Measurements from ENCODE around the gene LRFN2.

GRCh38 chr6:40520678-40521077 is 66.5 kb downstream of the LRFN2 start:
- TF ChIP-seq POLR2AphosphoS5 (IDR thresholded peaks at IDR 0.05; ENCODE audit: low read depth, low read length) (no peak), CTCF (IDR thresholded peaks at IDR 0.05) (no peak), YY1 (IDR thresholded peaks at IDR 0.05; ENCODE audit: low read depth) (no peak), REST (IDR thresholded peaks at IDR 0.05; ENCODE audit: low read depth, low read length) (no peak), MXI1 (IDR thresholded peaks at IDR 0.05; ENCODE audit: low read depth, low read length) (no peak), TAF1 (IDR thresholded peaks at IDR 0.05; ENCODE audit: borderline replicate concordance, low read depth, low read length) (no peak), USF1 (IDR thresholded peaks at IDR 0.05; ENCODE audit: borderline replicate concordance, low read depth) (no peak), SIN3A (IDR thresholded peaks at IDR 0.05; ENCODE audit: borderline replicate concordance, low read depth, low read length) (no peak), EP300 (IDR thresholded peaks at IDR 0.05; ENCODE audit: borderline replicate concordance in 1 of 2, low read depth in 1 of 2, low read length in 1 of 2) (no peak), TCF12 (IDR thresholded peaks at IDR 0.05) (no peak), JUND (IDR thresholded peaks at IDR 0.05) (no peak), USF2 (IDR thresholded peaks at IDR 0.05; ENCODE audit: borderline replicate concordance, low read depth, low read length) (no peak), NRF1 (IDR thresholded peaks at IDR 0.05; ENCODE audit: low read depth, low read length) (no peak)
